SK-N-SH (cell line): ENCODE measurements around the gene CDHR4. TPM values are rescaled to one million over a fixed set of nuclear protein-coding genes. Genes with fewer than 3 reads are reported as not detected.

Experiments
- CTCF ChIA-PET: fragments of 300-600, 350-600 bp; formaldehyde crosslinking; extraction: SDS; loops from one replicate; lab custom pipeline; 2021; lab: Yijun Ruan, JAX
- POLR2A ChIA-PET: fragments of 350-600 bp; sonication (Branson Sonifier 250); formaldehyde crosslinking; extraction: SDS; loops from one replicate; lab custom pipeline; 2020; ENCODE audit warnings: antibody characterized with exemption, inconsistent platforms; lab: Yijun Ruan, JAX
- DNase-seq: peaks from one replicate; pipeline ENCODE4 v3.0.0; 2012
- H2AFZ ChIP-seq: fragments of 200-600 bp; sonication (generic); 2 replicates; pipeline ENCODE4 v1.8.1; 2016; ENCODE audit warnings: antibody characterized with exemption, mild to moderate bottlenecking, low read depth
- H3F3A ChIP-seq: fragments of 200-600 bp; sonication (generic); replicated peaks from 2 replicates; pipeline ENCODE3; 2016; ENCODE audit warnings: antibody characterized with exemption, mild to moderate bottlenecking; ENCODE audit not compliant: insufficient read depth
- H3K27ac ChIP-seq, 2 experiments: fragments of 200-500 bp in 1 of 2; fragments of 200-600 bp in 1 of 2; sonication (Bioruptor generic) in 1 of 2; sonication (generic), shearing (Covaris generic) in 1 of 2; 2 replicates each; pipeline versions ENCODE4 v1.5.1 to v1.6.1; 2014 to 2016; ENCODE audit warnings: low read depth in 2 of 2, inconsistent platforms in 1 of 2, low read length in 1 of 2, mild to moderate bottlenecking in 1 of 2, mixed read lengths in 1 of 2
- H3K27me3 ChIP-seq: fragments of 200-600 bp; sonication (generic), shearing (Covaris generic); 2 replicates; pipeline ENCODE4 v1.6.1; 2016; ENCODE audit warnings: mixed run types; ENCODE audit not compliant: insufficient read depth
- H3K36me3 ChIP-seq, 2 experiments: fragments of 200-500 bp in 1 of 2; fragments of 200-600 bp in 1 of 2; sonication (Bioruptor generic) in 1 of 2; sonication (generic) in 1 of 2; replicated peaks in 1 of 2; 2 replicates each; pipeline versions ENCODE3 to v1.5.1; 2014 to 2016; ENCODE audit warnings: low read length in 1 of 2, mild to moderate bottlenecking in 1 of 2; ENCODE audit not compliant: insufficient read depth in 2 of 2, control insufficient read depth in 1 of 2
- H3K4me1 ChIP-seq, 2 experiments: fragments of 200-500 bp in 1 of 2; fragments of 200-600 bp in 1 of 2; sonication (Bioruptor generic) in 1 of 2; sonication (generic), shearing (Covaris generic) in 1 of 2; 2 replicates each; pipeline versions ENCODE4 v1.5.1 to v1.6.1; 2014 to 2016; ENCODE audit warnings: low read depth in 1 of 2, low read length in 1 of 2, mixed run types in 1 of 2; ENCODE audit not compliant: insufficient read depth in 2 of 2, control insufficient read depth in 1 of 2
- H3K4me2 ChIP-seq: fragments of 200-600 bp; sonication (generic), shearing (Covaris generic); 2 replicates; pipeline ENCODE4 v1.6.1; 2017; ENCODE audit warnings: mixed run types
- H3K4me3 ChIP-seq, 2 experiments: fragments of 200-500 bp in 1 of 2; fragments of 200-600 bp in 1 of 2; sonication (Bioruptor generic) in 1 of 2; sonication (generic), shearing (Covaris generic) in 1 of 2; 2 replicates each; pipeline versions ENCODE4 v1.5.1 to v1.8.1; 2014 to 2016; ENCODE audit warnings: low read depth in 2 of 2, inconsistent platforms in 1 of 2, low read length in 1 of 2, mild to moderate bottlenecking in 1 of 2, mixed read lengths in 1 of 2, moderate library complexity in 1 of 2
- H3K79me2 ChIP-seq: fragments of 200-600 bp; sonication (generic); 2 replicates; pipeline ENCODE4 v1.8.1; 2017; ENCODE audit warnings: mild to moderate bottlenecking; ENCODE audit not compliant: insufficient read depth
- H3K9ac ChIP-seq: fragments of 200-600 bp; sonication (generic); 2 replicates; pipeline ENCODE4 v1.6.1; 2017; ENCODE audit warnings: mixed run types
- H3K9me2 ChIP-seq: fragments of 200-600 bp; sonication (generic); 2 replicates; pipeline ENCODE4 v1.6.1; 2017; ENCODE audit warnings: mixed run types
- H3K9me3 ChIP-seq: fragments of 200-600 bp; sonication (generic); 2 replicates; pipeline ENCODE4 v1.6.1; 2017; ENCODE audit warnings: mixed run types, mild to moderate bottlenecking, moderate library complexity
- H4K20me1 ChIP-seq: fragments of 200-600 bp; sonication (generic); 2 replicates; pipeline ENCODE4 v1.6.1; 2017; ENCODE audit warnings: mild to moderate bottlenecking, mixed run types; ENCODE audit not compliant: insufficient read depth
- CHD2 ChIP-seq: fragments of 150-350 bp; IDR thresholded peaks from 2 replicates; pipeline ENCODE4 v1.6.1; 2018; ENCODE audit warnings: low read length; ENCODE audit not compliant: partially characterized antibody
- ELF1 ChIP-seq: IDR thresholded peaks from 2 replicates; pipeline ENCODE4 v1.4.0; 2012
- EP300 ChIP-seq, 2 experiments: IDR thresholded peaks; 2 replicates each; pipeline versions ENCODE4 v1.4.0 to v1.6.1; 2012; ENCODE audit warnings: borderline replicate concordance in 1 of 2, low read depth in 1 of 2, low read length in 1 of 2
- FOXJ3 ChIP-seq: sonication (generic); formaldehyde crosslinking; IDR thresholded peaks from 2 replicates; pipeline ENCODE4 v1.5.1; 2020; ENCODE audit warnings: mild to moderate bottlenecking, missing genetic modification reagents
- FOXM1 ChIP-seq: IDR thresholded peaks from 2 replicates; pipeline ENCODE4 v1.4.0; 2012; ENCODE audit warnings: low read depth, mild to moderate bottlenecking
- GABPA ChIP-seq: IDR thresholded peaks from 2 replicates; pipeline ENCODE4 v1.4.0; 2012; ENCODE audit warnings: low read depth, mild to moderate bottlenecking
- GATA2 ChIP-seq: sonication (generic); formaldehyde crosslinking; IDR thresholded peaks from 2 replicates; pipeline ENCODE4 v1.5.0; 2020; ENCODE audit warnings: mild to moderate bottlenecking, missing genetic modification reagents
- JUND ChIP-seq: IDR thresholded peaks from 2 replicates; pipeline ENCODE4 v1.4.0; 2012
- NFIC ChIP-seq: IDR thresholded peaks from 2 replicates; pipeline ENCODE4 v1.4.0; 2012; ENCODE audit warnings: borderline replicate concordance
- PBX3 ChIP-seq: IDR thresholded peaks from 2 replicates; pipeline ENCODE4; 2012
- RAD21 ChIP-seq: IDR thresholded peaks from 2 replicates; pipeline ENCODE4 v1.6.1; 2012; ENCODE audit warnings: mild to moderate bottlenecking, low read length
- RFX5 ChIP-seq: IDR thresholded peaks from 2 replicates; pipeline ENCODE4 v1.6.1; 2012; ENCODE audit warnings: mild to moderate bottlenecking, improper control_type of control experiment, low read length
- RXRA ChIP-seq: IDR thresholded peaks from 2 replicates; pipeline ENCODE4 v1.4.0; 2012; ENCODE audit warnings: low read depth, mild to moderate bottlenecking, borderline replicate concordance
- SMC3 ChIP-seq: IDR thresholded peaks from 2 replicates; pipeline ENCODE4 v1.6.1; 2012; ENCODE audit warnings: low read depth, low read length, improper control_type of control experiment
- TAF1 ChIP-seq: IDR thresholded peaks from 2 replicates; pipeline ENCODE4 v1.6.1; 2012; ENCODE audit warnings: low read depth, mild to moderate bottlenecking, low read length, moderate library complexity, borderline replicate concordance
- YY1 ChIP-seq: IDR thresholded peaks from 2 replicates; pipeline ENCODE4 v1.4.0; 2012; ENCODE audit warnings: low read depth, mild to moderate bottlenecking
- WGBS: methylation state at CpG from one replicate; pipeline ENCODE4 v1.1.6; 2017; ENCODE audit warnings: low lambda C conversion rate; 5-methylcytosine and 5-hydroxymethylcytosine counted together
- polyA plus RNA-seq, 3 experiments: library from polyadenylated mRNA; depleted of rRNA; stranded (reverse); fragments of >200 nt; gene quantifications; 2 replicates each; pipeline ENCODE4 v1.2.3, GENCODE V29; 2012
- TF ChIP-seq, protein P1 (sequence below): IDR thresholded peaks from 2 replicates; pipeline ENCODE4 v1.4.0; 2012; ENCODE audit warnings: low read depth, borderline replicate concordance
- TF ChIP-seq, protein P2 (sequence below): fragments of 150-350 bp; IDR thresholded peaks from 2 replicates; pipeline ENCODE4 v1.6.1; 2017; ENCODE audit warnings: antibody characterized with exemption, low read length, low read depth, borderline replicate concordance
- TF ChIP-seq, protein P3 (sequence below): IDR thresholded peaks from 2 replicates; pipeline ENCODE4 v1.6.1; 2012; ENCODE audit warnings: mild to moderate bottlenecking, low read depth, low read length, moderate library complexity
- TF ChIP-seq, protein P4 (sequence below): IDR thresholded peaks from 2 replicates; pipeline ENCODE4 v1.4.0; 2012; ENCODE audit warnings: low read depth

The CDHR4 gene
- polyA plus RNA-seq, 1 of the 3 experiments (the other 2 are of a cell fraction), result 0.07 TPM

GRCh38 chr3:49772703-49773102 lies 27.0 kb downstream of the CDHR4 start (continued):
- TF ChIP-seq FOXM1 (no peak), GATA2 (CRISPR knock-in tag) (no peak), JUND (no peak)
- TF ChIP-seq, protein P1, sequence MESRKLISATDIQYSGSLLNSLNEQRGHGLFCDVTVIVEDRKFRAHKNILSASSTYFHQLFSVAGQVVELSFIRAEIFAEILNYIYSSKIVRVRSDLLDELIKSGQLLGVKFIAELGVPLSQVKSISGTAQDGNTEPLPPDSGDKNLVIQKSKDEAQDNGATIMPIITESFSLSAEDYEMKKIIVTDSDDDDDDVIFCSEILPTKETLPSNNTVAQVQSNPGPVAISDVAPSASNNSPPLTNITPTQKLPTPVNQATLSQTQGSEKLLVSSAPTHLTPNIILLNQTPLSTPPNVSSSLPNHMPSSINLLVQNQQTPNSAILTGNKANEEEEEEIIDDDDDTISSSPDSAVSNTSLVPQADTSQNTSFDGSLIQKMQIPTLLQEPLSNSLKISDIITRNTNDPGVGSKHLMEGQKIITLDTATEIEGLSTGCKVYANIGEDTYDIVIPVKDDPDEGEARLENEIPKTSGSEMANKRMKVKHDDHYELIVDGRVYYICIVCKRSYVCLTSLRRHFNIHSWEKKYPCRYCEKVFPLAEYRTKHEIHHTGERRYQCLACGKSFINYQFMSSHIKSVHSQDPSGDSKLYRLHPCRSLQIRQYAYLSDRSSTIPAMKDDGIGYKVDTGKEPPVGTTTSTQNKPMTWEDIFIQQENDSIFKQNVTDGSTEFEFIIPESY, result no peak

DNA sequence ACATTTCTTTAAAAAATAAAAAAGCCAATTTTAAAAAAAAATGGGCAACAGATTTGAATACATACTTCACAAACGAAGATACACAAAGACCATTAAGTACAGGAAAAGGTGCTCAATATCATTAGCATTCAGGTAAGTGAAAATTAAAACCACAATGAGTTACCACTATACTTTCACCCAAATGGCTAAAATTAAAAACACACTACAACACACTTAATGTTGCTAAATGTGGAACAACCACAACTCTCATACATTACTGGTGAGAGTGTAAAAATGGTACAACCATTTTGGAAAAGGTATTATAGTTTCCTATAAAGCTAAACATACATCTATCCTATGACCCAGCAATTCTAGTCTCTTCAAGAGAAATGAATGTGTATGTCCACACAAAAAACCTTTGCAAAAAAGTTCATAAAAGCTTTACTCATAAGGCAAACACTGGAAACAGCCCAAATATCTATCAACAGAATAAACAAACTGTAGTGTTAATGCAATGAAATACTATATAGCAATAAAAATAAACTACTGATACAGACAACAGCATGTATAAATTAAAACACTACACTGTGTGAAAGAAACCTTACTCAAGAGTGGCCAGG lies 28.2 kb downstream of the CDHR4 start:
- TF ChIP-seq SMC3 (no peak), NFIC (no peak), CHD2 (no peak), GABPA (no peak), FOXJ3 (CRISPR knock-in tag) (no peak), RFX5 (no peak), EP300 (IDR thresholded peaks at IDR 0.05; ENCODE audit: borderline replicate concordance in 1 of 2, low read depth in 1 of 2, low read length in 1 of 2) (no peak), TAF1 (no peak), GATA2 (CRISPR knock-in tag) (no peak), RXRA (no peak), YY1 (no peak), RAD21 (no peak), PBX3 (no peak), JUND (no peak), ELF1 (no peak)
- TF ChIP-seq, protein P2, sequence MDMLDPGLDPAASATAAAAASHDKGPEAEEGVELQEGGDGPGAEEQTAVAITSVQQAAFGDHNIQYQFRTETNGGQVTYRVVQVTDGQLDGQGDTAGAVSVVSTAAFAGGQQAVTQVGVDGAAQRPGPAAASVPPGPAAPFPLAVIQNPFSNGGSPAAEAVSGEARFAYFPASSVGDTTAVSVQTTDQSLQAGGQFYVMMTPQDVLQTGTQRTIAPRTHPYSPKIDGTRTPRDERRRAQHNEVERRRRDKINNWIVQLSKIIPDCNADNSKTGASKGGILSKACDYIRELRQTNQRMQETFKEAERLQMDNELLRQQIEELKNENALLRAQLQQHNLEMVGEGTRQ, result no peak
- TF ChIP-seq, protein P3, sequence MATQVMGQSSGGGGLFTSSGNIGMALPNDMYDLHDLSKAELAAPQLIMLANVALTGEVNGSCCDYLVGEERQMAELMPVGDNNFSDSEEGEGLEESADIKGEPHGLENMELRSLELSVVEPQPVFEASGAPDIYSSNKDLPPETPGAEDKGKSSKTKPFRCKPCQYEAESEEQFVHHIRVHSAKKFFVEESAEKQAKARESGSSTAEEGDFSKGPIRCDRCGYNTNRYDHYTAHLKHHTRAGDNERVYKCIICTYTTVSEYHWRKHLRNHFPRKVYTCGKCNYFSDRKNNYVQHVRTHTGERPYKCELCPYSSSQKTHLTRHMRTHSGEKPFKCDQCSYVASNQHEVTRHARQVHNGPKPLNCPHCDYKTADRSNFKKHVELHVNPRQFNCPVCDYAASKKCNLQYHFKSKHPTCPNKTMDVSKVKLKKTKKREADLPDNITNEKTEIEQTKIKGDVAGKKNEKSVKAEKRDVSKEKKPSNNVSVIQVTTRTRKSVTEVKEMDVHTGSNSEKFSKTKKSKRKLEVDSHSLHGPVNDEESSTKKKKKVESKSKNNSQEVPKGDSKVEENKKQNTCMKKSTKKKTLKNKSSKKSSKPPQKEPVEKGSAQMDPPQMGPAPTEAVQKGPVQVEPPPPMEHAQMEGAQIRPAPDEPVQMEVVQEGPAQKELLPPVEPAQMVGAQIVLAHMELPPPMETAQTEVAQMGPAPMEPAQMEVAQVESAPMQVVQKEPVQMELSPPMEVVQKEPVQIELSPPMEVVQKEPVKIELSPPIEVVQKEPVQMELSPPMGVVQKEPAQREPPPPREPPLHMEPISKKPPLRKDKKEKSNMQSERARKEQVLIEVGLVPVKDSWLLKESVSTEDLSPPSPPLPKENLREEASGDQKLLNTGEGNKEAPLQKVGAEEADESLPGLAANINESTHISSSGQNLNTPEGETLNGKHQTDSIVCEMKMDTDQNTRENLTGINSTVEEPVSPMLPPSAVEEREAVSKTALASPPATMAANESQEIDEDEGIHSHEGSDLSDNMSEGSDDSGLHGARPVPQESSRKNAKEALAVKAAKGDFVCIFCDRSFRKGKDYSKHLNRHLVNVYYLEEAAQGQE, result no peak
- TF ChIP-seq, protein P4, sequence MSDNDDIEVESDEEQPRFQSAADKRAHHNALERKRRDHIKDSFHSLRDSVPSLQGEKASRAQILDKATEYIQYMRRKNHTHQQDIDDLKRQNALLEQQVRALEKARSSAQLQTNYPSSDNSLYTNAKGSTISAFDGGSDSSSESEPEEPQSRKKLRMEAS, result no peak
- CTCF ChIA-PET, result interaction anchor here (1.3 kb wide), 1 partner anchor 102 kb away, joined by 3 read pairs; no protein-coding TSS in a partner anchor
- Histone ChIP-seq H3F3A (peaks cover 19% of the 10 kb centered on the region), H3K9me3 (no peaks in the 10 kb centered on the region), H3K36me3 (peaks cover 0 to 10% of the 10 kb centered on the region in 2 experiments), H3K79me2 (peaks cover 96% of the 10 kb centered on the region), H3K4me3 (no peak overlapping the region), H3K27ac (no peak overlapping the region; a peak in 1 of 4 replicates), H3K9me2 (no peaks in the 10 kb centered on the region), H3K4me1 (peaks cover 0 to 5% of the 10 kb centered on the region in 2 experiments; a peak in 1 of 4 replicates), H3K4me2 (no peak overlapping the region), H2AFZ (no peak overlapping the region), H3K9ac (no peak overlapping the region), H3K27me3 (no peaks in the 10 kb centered on the region), H4K20me1 (peaks cover 66% of the 10 kb centered on the region)
- no peak for DNase-seq
- WGBS, result 91% methylated on average over 1 of the region's 1 CpG
- POLR2A ChIA-PET, result no interaction called here
